GM18507 (cell line): Measurements from ENCODE around the gene DPP10.

Source experiments
- DNase-seq: peaks from one replicate; pipeline ENCODE4 v3.0.0; 2011; ENCODE audit warnings: low read depth; ENCODE audit not compliant: insufficient read length; ENCODE audit errors: extremely low spot score
- FAIRE-seq: peaks from 2 replicates; lab custom pipeline; 2011; peaks lifted over from hg19 to GRCh38; lab: Jason Lieb, UNC

The DPP10 gene

DNA sequence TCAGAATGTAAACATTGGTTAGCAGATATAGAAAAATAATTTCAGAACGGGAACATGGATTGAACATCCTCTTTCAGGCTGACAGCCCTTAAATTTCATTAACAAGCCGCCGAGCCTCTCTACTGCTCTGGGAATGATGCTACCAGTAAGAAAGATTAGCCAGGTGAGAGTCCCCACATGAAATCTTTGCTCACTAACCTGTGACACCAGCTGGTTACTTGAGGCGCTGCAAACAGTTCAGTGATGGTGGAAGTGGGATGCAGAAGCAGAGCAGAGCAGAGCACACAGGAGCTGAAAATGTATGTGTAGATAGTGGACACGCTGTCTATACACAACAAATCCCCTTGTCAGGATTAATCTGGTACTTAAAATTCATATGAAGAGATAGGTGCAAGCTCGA, 721.1 kb downstream of the DPP10 start:
- no peak for FAIRE-seq

DNA sequence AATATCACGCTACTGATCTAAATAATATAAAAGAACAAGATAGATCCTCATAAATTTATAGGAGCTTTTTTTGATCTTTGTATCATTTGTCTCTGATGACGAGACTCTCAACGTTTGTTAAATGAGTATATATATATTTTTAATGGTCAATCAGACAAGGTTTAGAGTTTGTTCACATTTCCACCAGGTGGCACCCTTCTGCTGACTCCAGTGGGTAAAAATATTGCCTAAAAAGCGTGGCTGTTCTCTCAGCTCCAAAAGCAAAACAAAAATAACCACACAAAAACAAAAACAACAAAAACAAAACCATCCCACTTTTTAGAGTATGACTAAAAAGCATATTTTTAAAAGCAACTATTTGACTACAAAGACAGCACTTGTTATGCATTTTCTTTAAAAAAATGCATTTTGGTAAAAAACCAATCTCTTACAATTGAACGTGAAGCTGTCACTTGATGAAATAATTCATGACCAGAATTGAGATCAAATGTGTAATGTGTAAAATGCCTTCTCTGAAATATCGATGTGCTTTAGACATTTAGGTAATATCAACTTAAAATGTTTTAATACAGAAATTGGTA, 723.2 kb downstream of the DPP10 start:
- DNase-seq (no peak), FAIRE-seq (no peak)

More for the DNA sequence above, 721.1 kb downstream of the DPP10 start:
- DNase-seq, result no peak

DNA sequence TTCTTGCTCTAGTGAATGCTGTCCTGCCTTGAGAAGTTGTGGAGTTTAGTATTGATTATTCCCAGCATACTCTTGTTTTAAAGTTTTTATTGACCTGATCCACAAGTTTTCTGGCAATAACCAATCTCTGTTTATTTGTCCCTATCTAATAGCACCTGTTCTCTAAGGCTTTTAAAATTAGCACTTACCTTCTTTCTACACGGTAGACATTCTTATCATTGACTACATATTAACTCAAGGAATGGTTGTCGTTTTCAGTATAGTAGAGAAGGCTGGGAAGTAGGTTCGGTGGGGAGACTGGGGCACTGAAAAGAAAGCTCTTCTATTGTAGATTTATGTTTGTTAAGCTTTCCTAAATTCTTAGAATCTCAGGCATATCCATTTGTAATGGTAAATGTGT, 726.0 kb downstream of the DPP10 start:
- no peak for FAIRE-seq

DNA sequence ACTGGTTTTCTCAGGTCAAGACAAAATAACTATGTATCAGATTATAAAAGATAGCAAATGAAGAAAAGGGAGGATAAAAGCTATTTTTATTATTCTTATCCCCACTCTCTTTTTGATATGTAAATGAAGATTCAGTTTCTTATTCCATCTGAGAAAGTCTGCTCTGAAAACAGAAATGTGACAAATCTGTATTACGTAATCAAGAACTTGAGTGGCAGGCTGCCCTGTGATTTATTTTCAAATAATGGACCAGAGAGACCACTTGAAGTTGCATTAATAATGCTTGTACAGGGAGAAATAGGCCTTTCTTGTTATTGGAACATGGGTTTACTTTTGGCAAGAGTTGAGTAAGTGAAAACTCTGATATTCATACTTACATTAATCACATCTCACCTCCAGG, 727.4 kb downstream of the DPP10 start:
- DNase-seq (no peak), FAIRE-seq (no peak)

More for the DNA sequence above, 726.0 kb downstream of the DPP10 start:
- no peak for DNase-seq

DNA sequence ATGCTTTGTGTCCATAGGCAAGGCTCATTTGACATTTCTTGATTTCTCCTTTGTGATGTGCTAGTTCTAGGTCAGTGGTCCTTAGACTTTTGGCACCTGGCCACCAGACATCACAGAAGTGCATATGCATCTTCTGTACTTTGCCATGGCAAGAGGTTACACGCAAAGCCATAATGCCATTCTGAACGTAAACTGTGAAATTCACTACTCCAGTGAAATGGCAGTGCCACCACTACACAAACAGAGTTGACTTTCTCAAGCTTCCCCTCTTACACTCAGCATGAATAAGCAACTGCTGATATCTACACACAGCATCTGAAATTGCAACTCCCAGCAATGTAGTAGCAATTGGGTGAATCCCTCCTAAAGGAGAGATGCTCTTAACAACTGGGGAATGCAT, 729.3 kb downstream of the DPP10 start:
- no peak for FAIRE-seq

DNA sequence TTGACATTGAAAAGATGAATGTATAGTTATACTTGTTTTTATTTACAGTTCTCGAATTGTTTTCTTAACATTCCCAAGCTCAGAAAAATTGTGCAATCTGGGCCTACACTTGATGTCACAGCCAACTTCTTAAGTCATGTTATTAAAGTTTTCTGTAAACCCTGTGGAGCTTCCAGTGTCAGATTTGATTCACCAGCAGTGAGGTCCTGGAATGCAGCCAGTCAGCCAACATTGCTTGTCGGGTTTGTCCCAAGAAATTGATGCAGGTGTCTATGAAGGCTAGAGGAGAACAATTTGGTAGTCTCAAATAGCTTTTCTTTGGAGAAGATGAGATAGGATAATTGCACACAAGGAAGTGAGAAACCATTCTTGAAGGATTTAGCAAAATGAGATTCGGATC, 732.2 kb downstream of the DPP10 start:
- FAIRE-seq, result no peak
- no peak for DNase-seq

More for the DNA sequence above, 729.3 kb downstream of the DPP10 start:
- no peak for DNase-seq

DNA sequence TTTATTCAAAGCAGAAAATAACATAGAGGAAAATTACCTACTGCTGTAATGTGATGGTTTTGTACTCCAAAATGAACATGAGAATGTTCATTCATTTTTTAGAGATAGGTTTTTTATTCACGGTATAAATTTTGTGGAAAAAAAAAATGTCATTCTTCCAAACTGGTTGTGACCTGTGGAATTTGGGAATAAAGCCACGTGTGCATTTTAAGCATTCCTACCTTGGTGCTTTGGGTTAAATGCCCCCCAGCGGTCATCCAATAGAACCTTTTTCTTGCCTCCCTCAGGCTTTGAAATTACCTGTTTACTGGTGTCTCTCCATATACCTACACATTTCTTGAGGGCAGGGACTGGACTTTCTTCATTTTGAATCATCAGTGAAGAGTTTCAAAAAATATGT, 740.7 kb downstream of the DPP10 start:
- FAIRE-seq (no peak), DNase-seq (no peak)

DNA sequence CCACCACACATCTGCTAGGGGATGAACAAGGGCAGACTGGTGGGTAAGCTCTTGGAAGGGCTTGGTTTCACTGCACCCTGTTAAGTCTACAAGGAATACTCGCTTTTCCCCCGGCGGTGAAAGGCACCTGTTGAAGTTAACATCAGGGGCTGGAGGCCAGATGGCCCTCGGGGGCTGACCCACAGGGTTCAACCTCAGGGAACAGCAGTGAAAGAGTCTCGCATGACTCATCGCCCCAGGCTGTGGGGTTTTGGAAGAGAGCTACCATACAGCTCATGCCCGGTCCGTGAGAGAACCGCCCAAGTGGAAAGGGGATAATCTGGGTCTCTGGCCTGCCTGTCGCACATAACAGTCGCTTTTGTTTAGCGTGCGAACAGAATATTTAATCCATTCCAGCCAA, 748.0 kb downstream of the DPP10 start:
- FAIRE-seq, result no peak
- DNase-seq, result no peak

DNA sequence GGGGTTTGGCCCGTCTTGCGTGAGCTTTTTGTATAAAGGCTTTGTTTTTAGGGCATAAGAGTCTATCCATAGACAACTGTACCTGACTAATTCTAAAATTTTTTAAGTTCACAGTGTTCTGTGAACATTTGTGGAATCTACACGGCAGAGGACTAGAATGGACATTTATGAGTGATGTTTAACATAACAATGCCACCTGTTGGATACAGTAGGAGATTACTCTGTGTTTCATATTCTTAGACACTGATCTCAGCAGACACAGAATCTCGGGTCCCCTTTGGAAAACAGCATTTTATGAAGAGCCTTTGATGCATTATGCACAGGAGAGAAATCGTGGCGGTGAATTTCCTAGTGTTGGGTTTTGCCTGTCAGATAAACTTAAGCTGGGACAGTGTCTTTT, 752.2 kb downstream of the DPP10 start:
- DNase-seq, result no peak
- no peak for FAIRE-seq

DNA sequence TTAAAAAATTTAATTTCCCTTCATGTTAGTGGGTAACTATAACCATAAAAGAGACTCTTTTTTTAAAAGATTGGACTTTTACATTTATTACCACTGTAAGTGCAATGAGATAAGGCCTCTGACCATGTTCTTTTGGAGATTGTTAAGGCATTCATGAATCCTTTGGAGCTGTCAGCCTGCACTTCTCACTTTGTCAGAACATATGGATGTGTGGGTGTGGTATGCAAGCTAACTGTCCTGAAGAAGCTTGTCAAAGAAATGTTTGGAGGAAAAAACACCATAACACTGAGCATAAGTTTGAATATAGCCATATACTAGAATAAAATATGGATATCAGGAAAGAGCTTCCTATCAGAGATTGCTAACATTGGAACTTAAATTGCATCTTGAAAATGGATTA, 754.1 kb downstream of the DPP10 start:
- no peak for FAIRE-seq

DNA sequence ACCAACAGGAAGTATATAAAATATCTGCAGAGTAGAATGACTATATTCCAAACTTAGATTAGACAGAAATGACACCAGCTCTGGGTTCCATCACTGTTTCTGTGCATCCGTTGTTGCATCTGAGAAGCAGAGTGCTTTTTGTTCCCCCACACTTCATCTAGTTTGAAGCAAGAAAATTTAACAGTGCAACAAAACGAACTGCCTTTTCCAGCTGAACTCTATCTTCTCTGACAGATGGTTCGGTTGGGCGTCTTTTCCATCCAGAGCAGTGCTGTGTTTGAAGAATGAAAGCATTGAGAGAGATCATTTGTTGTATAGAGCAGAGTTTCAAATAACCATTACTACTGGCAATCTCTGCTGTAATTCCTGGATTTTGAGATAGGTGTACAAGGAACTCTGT, 757.5 kb downstream of the DPP10 start:
- DNase-seq (no peak), FAIRE-seq (no peak)

More for the DNA sequence above, 754.1 kb downstream of the DPP10 start:
- no peak for DNase-seq

DNA sequence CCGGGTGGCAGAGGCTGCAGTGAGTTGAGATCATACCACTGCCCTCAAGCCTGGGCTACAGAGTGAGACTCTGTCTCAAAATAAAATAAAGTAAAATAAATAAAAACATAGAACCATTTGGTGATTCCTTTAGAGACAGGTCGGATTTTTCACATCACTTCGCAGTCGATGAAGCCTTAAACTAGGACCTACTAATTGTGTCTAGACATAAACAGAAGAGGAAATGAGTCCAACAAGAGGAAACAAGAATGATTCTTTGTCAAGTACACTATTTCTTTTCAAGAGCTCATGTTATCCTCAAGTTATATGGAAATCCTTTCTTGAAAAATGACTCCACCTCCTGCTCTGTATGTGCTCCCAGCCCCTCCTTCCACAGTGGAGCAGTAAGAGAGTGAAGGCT, 758.9 kb downstream of the DPP10 start:
- DNase-seq (no peak), FAIRE-seq (no peak)

DNA sequence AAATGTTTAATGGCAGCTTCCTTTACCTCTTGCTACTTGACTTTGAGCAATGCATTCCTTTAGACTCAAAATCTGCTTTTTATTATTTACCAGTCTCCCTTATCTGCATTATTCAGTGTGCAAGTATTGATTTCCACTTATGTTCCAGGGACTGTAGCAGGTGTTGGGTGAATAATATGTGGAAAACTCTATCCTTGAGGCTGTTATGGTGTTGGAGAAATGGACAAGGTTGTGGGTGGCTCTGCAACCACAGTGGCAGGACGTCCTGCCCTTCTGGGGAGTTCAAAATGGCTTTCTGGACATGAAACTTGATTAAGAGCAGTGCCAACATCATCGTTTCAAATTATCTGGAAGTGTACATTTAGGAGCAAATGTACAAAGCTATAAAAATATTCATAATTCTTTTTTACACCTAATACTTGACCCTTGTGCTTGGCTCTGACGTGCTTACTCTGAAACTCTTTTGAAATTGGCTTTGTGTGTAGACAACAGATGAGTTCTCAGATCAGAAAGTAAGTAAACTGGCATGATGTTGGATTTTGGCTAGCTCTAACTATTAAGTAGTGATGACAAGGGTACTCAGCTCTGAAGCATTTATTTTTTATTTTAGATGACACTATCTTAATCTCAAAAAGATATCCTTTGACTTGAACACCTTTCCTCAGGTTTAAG, 766.2 kb downstream of the DPP10 start:
- FAIRE-seq (no peak), DNase-seq (no peak)

DNA sequence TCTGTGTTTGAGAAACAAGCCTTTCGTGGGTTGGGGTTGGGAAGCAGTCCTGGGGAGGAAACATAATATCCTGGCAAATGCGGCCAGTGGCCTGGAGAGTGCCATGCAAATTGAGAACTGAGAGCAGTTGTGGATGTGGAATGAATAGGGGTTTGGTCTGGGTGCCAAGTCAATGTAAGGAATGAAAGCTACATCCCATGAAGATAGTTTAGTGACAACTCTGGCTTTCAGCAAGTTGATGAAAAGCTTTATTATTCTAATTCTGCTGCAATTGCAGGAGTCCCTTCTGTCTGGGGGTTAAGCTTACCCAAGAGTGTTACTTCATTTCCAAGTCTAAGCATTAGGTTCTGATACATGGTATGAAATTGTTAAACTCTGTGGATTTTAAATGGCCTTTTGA, 771.6 kb downstream of the DPP10 start:
- no peak for FAIRE-seq

DNA sequence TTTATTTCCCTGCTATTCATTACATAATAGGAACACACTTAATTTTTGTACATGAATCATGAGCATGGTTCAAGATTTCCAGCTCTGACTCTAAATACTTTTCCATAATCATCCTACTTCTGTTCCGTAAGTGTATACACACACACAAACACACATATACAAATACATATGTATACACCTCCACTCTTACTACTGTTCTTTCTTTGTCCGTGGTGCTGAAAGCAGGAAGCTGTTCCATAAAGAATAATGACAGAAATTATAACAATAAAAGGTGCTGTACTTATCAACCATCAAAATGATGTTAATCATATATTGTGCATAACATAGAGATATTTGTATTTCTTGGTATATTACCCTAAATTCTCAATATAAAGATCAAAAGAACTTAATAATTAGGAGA, 776.9 kb downstream of the DPP10 start:
- no peak for FAIRE-seq
- no peak for DNase-seq

More for the DNA sequence above, 771.6 kb downstream of the DPP10 start:
- no peak for DNase-seq

DNA sequence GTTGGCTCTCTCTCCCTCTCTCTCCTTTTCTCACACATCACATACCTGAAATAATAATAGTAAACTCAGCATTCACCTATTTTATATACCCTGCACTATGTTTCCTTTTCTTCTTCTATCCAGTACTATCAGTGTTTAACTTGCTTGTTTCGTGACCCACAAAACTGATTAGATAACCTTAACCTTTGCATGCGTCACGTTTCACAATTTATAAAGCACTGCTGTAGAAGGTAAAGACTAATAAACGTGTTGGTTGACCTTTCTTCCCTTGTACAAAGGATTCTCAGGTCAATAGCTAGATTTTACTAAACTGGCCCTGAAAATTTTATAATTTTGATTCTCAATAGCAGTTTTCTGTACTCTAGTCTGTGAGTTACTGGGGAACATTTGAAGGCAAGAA, 791.7 kb downstream of the DPP10 start:
- FAIRE-seq (no peak), DNase-seq (no peak)

DNA sequence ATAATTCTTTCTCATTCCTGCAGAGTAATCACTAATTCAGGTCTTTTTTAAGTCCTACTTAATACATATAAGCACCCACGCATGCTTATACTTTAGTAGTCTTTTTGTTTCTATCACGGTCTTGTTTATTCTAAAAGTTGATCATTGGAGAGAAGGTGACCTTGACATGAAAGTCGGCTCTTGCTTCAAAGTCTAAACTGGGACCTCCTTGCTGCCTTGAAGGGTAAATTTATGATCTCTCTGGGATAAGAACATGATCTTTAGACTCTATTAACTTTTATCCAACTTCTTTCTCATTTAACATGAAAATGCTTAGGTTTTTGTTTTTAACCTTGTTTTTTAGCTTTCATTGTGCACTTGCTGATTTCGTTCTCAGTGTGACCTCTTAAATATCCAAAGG, 792.3 kb downstream of the DPP10 start:
- FAIRE-seq, result no peak
- no peak for DNase-seq

DNA sequence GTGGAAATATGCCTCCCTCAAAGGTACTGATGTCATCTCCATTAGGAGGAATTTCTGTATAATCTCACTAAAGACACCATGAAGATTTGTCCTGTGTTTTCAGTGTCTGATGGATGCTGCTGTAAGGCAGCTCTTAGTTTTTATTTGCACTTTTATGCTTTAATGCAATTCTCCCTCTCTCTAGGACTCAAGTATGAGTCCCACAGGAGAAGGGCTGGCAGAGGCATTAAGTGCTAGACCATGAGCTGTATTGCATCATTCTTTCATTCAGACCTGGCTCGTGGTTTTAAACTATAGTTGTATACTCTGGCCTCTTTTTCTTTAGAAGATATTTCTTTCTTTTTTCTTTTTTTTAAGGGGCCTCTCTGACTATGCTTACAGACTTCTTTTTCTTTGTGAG, 805.6 kb downstream of the DPP10 start:
- DNase-seq, result no peak

DNA sequence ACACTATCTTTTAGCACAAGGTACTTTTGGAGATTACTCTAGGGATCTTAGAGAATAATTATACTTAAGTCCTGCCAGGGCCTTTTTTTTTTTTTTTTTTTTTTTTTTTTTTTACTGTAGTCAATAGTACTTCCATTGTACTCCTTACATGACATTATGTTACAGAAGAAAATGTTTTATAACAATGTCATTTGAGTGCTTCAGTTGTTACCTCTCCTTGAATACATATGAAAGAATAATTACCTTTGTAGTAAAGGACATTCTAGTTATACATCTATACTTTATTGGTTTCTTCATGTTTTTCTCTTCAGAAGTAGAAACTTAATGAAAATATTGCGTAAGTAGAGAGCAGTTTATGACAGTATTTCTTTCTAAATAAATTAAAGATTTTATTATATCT, 834.9 kb downstream of the DPP10 start:
- FAIRE-seq (no peak), DNase-seq (no peak)

More for the DNA sequence above, 805.6 kb downstream of the DPP10 start:
- FAIRE-seq, result no peak

DNA sequence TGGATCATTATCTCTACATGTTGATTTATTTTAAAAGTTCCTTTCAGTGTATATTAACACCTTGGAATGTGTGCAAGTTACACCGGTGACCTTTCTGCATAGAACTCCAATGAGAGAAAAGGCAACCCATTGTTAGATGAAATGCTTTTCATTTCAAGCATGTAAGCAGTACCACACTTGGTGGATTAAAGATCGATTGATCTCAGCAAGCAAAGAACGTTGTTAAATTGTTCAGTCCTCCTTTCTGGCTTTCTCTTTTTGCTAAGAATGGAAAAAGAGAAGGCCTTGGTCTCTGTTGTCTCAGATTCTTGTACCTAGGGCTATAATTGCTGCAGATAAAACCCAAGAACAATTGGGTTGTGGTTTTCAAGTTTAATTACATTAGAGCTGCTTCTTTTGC, 843.0 kb downstream of the DPP10 start:
- no peak for DNase-seq
- FAIRE-seq, result no peak

DNA sequence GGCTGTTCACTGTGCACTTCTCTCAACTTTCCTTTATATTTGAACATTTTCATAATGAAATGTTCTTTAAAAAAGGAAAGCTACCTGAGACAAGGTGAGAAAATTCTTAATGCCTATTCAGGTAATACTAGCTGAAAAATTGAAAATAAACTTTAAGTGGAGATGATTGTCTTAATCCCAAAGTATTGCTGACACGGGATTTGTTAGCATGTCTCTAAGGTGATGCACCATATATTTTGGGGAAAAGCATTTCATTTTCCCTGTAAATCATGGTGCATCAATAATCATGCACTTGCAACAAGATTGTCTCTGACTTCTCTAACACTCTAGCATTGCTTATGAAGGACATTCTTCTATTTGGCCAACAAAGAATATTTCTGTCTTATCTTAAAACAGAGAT, 848.0 kb downstream of the DPP10 start:
- DNase-seq, result no peak
- no peak for FAIRE-seq

DNA sequence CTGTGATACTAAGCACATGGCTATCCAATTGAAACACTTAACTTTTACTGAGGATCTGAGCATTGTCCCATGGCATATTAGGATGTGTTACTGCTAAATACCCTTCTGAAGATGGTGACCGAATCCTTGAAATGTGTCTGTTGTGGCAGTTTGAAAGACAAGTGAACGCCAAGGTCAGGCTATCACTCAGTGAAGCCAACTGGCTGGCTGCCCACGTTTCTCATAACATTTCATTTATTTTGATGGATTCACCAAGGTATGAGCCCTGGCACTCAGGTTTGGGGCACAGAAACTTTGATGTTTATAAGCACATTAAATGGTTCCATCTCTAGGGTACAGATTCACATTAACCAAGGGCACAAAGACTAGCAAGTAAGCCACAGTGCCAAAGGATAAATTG, 850.3 kb downstream of the DPP10 start:
- FAIRE-seq (no peak), DNase-seq (no peak)
